ENCODE measurements around the gene XRN1. TPM values are rescaled to one million over a fixed set of nuclear protein-coding genes. Genes with fewer than 3 reads are reported as not detected.
A peak's percentile ranks its signal among the peaks of the same experiment; 100 is the strongest.

The XRN1 gene
- total and polyA plus RNA-seq, 10 of the 15 experiments (the other 5 are each of a cell fraction or from before 2014, with no cell fraction given) = 1.7 to 38.8 (median 15.5) TPM

DNA sequence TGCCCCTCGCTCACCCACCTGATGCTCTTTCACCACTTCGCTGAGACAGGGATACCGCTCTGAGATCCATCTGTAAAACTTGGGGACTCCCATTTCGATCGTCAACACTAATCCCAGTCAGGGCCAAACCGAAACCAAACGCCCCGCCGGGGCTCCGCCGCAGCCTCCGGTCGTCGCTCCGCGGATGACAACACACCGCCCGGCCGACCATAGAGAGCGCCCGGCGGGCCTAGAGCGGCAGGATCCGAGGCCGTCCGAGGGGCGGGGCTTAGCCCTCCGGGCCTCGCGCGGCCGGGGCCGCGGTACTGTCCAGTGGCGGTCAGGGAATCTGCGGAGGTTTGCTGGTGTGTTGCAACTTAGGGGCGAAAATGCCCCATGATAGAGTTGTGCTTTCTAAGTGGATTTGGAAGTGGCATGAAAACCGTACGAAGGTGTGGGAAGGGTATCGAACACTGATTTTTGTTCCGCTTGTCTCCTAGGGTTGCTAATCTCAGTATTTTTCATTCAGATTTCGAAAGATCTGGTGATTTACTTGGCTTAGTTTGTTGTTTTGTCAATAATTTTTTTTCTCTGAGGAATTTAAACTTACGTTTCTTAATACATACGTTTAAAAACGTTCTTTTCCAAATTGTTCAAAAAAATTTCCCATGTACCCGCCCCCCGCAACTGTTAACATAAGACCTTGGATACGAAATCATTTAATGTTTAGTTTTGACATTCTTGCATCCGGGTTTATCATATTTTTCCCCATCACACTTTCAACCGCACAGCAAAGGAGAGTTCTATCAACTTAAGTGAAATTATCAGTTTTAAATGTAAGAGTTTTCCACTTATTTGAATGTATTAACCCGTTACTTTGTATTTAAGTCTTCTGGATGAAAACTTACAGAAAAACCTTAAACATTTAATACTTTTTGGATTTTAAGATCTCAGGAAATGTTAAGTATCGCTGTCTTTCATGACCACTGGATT lies at the start of gene XRN1 (continued):
- TF ChIP-seq PRDM15 (CRISPR knock-in tag; IDR thresholded peaks at IDR 0.05) = no peak
- TF ChIP-seq, protein P1, sequence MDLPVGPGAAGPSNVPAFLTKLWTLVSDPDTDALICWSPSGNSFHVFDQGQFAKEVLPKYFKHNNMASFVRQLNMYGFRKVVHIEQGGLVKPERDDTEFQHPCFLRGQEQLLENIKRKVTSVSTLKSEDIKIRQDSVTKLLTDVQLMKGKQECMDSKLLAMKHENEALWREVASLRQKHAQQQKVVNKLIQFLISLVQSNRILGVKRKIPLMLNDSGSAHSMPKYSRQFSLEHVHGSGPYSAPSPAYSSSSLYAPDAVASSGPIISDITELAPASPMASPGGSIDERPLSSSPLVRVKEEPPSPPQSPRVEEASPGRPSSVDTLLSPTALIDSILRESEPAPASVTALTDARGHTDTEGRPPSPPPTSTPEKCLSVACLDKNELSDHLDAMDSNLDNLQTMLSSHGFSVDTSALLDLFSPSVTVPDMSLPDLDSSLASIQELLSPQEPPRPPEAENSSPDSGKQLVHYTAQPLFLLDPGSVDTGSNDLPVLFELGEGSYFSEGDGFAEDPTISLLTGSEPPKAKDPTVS (IDR thresholded peaks at IDR 0.05; ENCODE audit: low read depth, low read length) = no peak
- TF ChIP-seq STAT3 (IDR thresholded peaks at IDR 0.05; ENCODE audit: low read depth, low read length) = no peak
- TF ChIP-seq KAT2A (conservative IDR thresholded peaks at IDR 0.05; ENCODE audit: control insufficient read depth, low read depth, low read length) = no peak
- 0 out of 2 replicates have a peak, but pooled peaks have one; percentile 11 for TF ChIP-seq GABPA (IDR thresholded peaks at IDR 0.05; ENCODE audit: low read depth)
- peak; percentile 16; the same call in 1 of the 2 replicates for TF ChIP-seq MEF2A (IDR thresholded peaks at IDR 0.05; ENCODE audit: insufficient read depth, low read depth, low read length)
- TF ChIP-seq RBBP5 (conservative IDR thresholded peaks at IDR 0.05) = peak; percentile 61; the same call in 1 of the 2 replicates
- TF ChIP-seq IRF4 (IDR thresholded peaks at IDR 0.05; ENCODE audit: low read depth, low read length) = 0 out of 2 replicates have a peak, but pooled peaks have one; percentile 42
- TF ChIP-seq RFX5 (IDR thresholded peaks at IDR 0.05; ENCODE audit: low read depth, low read length) = no peak
- TF ChIP-seq WRNIP1 (IDR thresholded peaks at IDR 0.05; ENCODE audit: borderline replicate concordance, low read depth, low read length) = no peak
- TF ChIP-seq SUPT20H (IDR thresholded peaks at IDR 0.05; ENCODE audit: borderline replicate concordance, control insufficient read depth, low read depth, low read length) = no peak
- TF ChIP-seq, protein P2, sequence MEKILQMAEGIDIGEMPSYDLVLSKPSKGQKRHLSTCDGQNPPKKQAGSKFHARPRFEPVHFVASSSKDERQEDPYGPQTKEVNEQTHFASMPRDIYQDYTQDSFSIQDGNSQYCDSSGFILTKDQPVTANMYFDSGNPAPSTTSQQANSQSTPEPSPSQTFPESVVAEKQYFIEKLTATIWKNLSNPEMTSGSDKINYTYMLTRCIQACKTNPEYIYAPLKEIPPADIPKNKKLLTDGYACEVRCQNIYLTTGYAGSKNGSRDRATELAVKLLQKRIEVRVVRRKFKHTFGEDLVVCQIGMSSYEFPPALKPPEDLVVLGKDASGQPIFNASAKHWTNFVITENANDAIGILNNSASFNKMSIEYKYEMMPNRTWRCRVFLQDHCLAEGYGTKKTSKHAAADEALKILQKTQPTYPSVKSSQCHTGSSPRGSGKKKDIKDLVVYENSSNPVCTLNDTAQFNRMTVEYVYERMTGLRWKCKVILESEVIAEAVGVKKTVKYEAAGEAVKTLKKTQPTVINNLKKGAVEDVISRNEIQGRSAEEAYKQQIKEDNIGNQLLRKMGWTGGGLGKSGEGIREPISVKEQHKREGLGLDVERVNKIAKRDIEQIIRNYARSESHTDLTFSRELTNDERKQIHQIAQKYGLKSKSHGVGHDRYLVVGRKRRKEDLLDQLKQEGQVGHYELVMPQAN (conservative IDR thresholded peaks at IDR 0.05) = peak; percentile 73
- peak; percentile 64; the same call in 1 of the 2 replicates for TF ChIP-seq SMAD5 (IDR thresholded peaks at IDR 0.05; ENCODE audit: low read depth)
- TF ChIP-seq NFYB (IDR thresholded peaks at IDR 0.05; ENCODE audit: insufficient read depth, low read depth, low read length) = no peak
- TF ChIP-seq PAX8 (IDR thresholded peaks at IDR 0.05) = 0 out of 2 replicates have a peak, but pooled peaks have one; percentile 62
- TF ChIP-seq NR2F1 (conservative IDR thresholded peaks at IDR 0.05) = no peak
- no peak for TF ChIP-seq RAD51 (IDR thresholded peaks at IDR 0.05)
- TF ChIP-seq MEF2B (IDR thresholded peaks at IDR 0.05; ENCODE audit: partially characterized antibody, poor library complexity, severe bottlenecking) = no peak
- TF ChIP-seq, protein P3, sequence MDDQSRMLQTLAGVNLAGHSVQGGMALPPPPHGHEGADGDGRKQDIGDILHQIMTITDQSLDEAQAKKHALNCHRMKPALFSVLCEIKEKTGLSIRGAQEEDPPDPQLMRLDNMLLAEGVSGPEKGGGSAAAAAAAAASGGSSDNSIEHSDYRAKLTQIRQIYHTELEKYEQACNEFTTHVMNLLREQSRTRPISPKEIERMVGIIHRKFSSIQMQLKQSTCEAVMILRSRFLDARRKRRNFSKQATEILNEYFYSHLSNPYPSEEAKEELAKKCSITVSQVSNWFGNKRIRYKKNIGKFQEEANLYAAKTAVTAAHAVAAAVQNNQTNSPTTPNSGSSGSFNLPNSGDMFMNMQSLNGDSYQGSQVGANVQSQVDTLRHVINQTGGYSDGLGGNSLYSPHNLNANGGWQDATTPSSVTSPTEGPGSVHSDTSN (IDR thresholded peaks at IDR 0.05; ENCODE audit: insufficient replicate concordance, low read depth, low read length) = peak; percentile 8
- TF ChIP-seq SUZ12 (IDR thresholded peaks at IDR 0.05; ENCODE audit: unreplicated experiment) = no peak
